ENCODE data around the gene ATP23.

ATP23 gene

DNA sequence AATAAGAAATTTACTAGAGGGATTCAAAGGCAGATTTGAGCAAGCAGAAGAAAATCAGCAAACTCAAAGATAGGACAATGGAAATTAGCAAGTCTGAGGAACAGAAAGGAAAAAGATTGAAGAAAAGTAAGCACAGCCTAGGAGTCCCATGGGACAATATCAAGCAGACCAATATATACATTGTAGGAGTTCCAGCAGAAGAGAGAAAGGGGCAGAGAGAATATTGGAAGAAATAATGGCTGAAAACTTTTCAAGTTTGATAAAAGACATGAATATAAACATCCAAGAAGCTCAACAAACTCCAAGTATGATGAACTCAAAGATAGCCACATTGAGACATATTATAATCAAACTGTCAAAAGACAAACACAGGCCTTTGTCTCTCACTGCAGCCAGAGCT is 25.2 kb downstream of the ATP23 start:
- no peak for DNase-seq (ENCODE audit: low read depth in 1 of 2, low spot score in 1 of 2)

DNA sequence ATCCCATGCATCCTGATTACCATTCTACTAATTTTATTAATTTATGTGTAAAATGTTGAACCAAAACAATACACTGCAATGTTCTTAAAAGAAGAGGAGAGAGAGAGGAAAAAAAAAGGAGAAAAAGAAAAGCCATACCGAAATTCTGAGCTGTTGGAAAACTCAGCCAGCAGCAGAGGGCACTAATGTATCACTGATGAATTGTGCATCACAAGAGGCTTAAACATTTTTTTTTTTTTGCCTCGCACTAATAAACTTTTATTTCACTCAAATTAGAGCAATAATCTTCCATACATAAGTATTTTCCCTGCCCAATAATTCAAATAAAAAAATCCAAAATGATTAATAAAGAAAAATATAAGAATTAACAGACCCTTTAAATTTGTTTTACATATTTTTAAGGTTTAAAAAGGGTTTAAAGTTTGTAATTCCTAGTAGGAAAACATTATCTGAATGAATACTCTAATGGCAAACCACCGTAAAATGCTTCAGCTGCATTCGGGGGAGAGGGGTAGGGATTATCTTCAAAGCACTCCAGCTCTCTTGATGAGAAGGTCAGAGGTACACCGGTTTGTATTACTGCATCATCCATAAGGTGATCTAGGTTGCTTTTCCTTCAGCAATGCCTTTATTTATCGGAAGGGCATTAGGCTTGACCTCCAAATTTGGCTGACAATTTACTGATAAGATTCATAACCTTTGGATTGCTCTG is 41.9 kb downstream of the ATP23 start:
- no peak for DNase-seq (ENCODE audit: low read depth in 1 of 2, low spot score in 1 of 2)

DNA sequence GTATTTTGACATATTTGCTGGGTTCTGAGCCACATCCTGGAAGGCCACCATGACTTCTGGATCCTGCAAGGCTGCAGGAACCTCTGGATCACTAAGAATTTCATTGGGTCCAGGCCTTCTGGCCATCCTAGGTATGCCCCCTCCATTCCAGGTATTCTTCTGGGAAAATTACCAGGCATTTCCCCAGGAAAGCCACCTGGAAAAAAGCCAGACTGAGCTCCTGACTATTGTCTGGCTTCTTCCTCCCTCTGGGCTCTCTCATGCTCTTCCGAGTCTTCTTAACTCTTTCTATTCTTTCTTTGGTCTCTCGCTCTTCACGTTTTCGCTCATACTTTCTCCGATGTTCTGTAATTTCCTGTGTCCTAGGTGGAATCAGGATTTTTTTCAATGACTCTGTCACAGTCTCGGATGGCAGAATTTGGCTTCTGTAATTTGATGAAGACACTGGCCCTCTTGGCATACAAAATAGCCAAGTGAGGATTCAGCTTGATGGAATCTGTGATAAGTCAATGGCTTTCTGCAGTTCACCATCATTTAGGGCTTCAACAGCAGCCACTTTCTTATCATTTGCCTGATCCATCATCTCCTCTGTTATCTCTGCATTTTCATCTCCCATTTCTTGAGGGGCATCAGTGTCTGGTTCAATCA is 42.6 kb downstream of the ATP23 start:
- DNase-seq (ENCODE audit: low read depth in 1 of 2, low spot score in 1 of 2), result no peak

DNA sequence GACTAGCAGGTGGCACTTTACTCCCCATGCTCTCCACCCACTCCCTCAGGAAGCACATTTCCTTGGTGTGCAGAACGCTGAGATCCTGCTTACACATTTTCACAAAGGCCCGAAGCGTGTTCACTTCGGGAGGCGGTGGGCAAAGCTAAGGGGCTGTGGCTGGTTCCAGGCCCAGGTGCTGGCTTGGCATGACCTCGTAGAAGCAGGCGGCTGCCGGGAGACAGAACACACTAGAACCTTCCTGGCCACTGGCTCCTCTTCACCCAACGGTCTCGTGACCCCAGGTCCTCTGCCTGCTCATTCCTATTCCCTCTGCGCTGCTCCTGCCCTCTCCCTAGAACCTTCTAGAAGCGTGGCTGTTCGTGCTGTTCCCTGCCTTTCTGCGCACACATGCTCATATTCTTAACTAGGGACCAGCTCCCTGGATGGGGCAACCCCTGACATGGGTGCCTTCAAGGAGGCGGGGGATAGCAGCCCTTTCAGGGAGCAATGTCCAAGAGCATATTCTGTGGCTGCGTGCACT is 43.3 kb downstream of the ATP23 start:
- no peak for DNase-seq (ENCODE audit: low read depth in 1 of 2, low spot score in 1 of 2)

DNA sequence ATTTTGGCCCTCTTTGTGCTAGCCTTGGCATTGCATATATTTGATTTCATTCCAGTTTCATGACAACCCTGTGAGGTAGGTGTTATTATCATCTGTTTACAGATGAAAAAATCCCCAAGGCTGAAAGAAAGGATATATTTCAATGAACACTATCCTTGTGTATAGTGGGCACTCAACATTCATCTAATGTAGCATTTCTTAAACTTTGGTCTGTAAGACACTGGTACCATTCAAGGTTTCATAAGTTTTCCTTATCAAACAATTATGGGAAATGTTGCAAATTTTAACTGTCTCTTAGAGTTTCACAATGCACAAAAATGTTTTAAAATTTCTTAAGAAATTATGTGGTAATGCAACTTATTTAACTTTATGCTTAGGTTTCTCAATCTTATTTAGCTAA is 44.3 kb downstream of the ATP23 start:
- DNase-seq (ENCODE audit: low read depth in 1 of 2, low spot score in 1 of 2), result no peak

DNA sequence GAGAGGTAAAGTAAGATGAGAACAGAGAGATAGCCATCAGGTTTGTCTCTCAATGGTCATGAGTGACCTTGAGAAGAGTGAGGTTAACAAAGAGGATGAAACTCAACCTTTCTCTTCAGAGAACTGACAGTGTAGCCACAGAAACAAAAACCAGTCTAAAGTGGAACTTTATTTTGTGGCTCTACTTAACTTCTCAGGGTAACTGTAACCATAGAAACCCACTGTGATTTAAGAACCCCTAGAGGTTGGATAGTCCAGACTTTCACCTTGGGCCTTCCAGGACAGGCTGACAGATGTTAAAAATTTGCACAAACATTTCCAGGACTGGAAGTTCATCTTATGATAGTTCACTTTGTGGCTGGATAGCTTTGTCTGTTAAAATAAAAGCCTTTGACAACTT is 48.5 kb downstream of the ATP23 start:
- DNase-seq (ENCODE audit: low read depth in 1 of 2, low spot score in 1 of 2), result no peak

DNA sequence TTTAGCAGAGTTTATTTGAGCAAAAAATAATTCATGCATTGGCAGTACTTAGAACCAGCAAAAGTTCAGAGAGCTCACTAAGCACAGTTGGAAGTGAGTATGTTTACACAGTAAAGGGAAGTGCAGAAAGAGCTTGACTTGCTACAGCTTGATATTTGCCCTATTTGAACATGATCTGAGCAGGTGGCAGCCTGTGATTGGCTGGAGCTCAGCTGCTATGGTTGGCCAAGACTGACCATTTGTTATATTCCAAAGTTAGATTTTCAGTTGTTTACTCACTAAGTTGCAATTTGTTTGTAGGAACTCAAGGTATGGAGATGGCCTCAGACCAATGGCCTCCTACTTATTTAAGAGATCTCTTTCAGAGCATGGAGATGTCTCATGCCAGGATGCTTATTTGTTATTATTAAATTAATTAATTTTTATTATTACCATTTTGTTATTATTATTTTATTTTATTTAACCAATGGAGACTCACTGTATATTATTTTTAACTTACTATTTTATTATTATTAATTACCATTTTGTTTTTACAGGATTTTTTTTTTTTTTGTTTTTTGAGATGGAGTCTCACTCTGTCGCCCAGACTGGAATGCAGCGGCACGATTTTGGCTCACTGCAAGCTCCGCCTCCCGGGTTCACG is 49.0 kb downstream of the ATP23 start:
- DNase-seq (ENCODE audit: low read depth in 1 of 2, low spot score in 1 of 2), result no peak

DNA sequence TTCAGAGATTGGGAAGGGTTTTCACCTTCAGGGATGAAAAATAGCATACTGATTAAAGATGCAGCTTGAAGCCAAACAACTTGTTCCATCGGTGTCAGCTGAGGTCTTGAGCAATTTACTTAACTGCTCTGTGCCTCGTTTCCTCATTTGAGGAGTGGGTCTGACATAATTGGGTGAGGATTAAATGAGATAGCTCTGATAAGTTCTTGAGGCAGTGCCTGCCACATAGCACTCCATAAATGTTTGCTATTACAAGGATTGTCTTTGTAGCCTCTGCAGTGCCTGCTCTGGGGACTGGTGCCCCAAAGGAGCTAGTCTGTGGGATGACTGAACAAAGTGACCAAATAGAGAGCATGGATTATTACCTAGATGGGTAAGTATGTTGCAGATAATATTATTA is 50.6 kb downstream of the ATP23 start:
- DNase-seq (ENCODE audit: low read depth in 1 of 2, low spot score in 1 of 2), result no peak

DNA sequence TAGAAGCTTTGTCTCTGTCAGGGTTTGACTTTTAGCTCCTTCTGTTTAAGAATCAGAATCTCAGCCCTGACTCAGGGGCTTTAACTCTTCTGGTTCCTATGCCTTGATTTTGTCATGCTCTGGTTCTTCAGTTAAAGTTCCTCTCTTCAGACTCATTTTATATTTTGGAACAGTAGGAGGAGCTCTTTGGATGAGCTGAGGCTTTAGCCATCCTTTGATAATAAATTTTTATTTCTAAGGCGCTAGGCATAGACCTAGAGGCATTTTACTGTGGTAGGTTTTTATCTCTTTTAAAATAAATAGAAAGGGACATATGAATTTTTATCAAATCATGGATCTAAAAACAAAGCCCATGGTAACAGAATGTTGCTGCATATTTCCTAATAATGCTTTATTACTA is 51.7 kb downstream of the ATP23 start:
- DNase-seq (ENCODE audit: low read depth in 1 of 2, low spot score in 1 of 2), result no peak

DNA sequence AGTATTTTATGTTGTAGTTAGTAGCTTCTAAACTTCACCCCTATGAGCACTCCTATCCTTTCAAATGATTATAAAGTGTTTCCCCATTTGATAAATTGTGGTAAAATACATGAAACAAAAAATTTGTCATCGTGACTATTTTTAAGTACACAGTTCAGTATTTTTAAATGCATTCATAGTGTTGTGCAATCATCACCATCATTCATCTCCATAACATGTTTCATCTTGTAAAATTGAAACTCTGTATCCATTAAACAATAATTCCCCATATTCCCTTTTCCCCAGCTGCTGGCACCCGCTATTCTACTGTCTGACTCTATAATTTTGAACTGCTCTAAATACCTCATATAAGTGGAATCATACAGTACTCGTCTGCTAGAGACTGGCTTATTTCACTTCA is 52.5 kb downstream of the ATP23 start:
- DNase-seq (ENCODE audit: low read depth in 1 of 2, low spot score in 1 of 2), result no peak

DNA sequence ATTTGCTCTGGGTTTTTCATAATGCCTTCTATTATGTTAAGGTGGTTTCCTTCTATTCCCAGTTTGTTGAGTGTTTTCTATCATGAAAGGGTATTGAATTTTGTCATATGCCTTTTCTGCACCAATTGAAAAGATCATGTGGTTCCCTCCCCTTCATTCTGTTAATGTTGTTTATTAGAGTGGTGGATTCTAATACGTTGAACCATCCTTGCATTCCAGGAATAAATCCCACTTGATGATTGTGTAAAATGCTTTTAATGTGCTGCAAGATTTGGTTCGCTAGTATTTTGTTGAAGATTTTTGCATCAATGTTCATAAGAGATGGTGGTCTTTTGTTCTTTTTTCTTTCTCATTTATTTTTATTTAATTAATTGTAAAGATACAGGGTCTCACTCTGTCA is 55.2 kb downstream of the ATP23 start:
- no peak for DNase-seq (ENCODE audit: low read depth in 1 of 2, low spot score in 1 of 2)

DNA sequence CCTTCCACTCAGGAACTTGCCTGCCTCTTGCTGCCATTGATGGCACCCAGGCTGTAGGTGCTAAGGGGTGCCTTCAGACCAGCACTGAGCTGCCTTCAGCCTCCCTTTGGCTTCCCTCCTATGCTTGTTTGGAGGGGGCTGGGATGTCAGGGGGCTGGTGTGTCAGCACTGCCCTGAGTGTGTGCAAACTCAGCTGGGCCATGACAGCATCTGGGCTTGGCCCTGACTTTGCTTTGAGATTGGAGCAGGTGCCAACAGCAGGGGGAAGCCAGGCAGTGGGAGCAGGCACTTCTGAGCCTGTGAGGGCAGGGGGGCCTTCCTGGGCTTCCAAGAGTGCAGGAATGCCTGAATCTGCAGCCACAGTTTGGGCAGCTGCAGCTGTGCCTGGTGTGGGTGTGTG is 56.9 kb downstream of the ATP23 start:
- DNase-seq (ENCODE audit: low read depth in 1 of 2, low spot score in 1 of 2), result no peak

DNA sequence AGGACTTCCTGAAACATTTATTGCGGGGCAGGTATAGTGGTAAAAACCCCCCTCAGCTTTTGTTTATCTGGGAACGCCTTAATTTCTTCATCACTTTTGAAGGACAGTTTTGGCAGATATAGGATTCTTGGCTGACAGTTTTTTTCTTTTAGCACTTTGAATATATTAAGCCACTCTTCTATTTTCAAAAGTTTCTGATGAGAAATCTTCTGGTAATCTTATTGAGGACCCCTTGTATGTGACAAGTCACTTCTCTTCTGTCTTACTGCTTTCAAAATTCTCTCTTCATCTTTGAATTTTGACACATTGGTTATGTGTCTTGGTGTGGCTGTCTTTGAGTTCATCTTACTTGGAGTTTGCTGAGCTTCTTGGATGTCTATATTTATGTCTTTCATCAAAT is 59.1 kb downstream of the ATP23 start:
- DNase-seq (ENCODE audit: low read depth in 1 of 2, low spot score in 1 of 2), result no peak

DNA sequence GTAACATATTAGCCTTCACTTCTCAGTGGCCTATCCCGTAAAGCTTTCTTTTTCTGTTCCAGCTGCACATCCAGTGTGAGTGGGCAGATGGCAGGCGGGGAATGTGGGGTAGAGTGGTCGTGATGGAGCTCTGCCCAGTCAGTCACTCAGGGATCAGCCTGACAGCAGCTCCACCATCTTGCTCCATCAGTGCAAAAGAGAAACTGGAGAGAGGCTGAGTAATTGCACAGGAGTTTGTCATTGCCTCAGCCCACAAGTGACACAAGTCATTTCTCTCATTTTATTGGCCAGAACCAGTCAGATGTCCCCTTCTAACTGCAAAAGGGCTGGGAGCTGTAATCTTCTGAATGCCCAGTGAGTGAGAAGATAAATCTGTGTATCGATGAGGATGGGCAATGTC is 66.5 kb downstream of the ATP23 start:
- DNase-seq (ENCODE audit: low read depth in 1 of 2, low spot score in 1 of 2), result no peak

DNA sequence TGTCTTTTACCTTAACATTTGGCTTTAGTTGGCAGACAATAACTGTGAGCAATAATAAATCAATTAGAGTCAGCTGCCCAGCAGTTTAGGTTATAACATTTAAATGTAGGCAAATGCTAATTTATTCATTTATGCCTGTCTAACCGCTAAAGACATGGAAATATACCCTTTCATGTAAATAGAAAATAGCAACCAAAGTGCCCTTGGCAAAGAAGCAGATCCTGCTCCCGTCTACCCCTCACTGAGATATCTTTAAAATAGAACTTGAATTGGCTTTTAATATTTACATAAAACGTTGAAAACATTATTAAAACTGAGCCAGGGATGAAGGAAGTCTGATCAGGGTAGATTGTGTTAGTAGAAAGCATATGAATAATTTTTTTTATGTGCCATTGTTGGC is 67.3 kb downstream of the ATP23 start:
- DNase-seq (ENCODE audit: low read depth in 1 of 2, low spot score in 1 of 2), result no peak
